ENCODE measurements around the gene ASB13.

Gene ASB13

GRCh38 chr10:5608608-5609220 is 57.7 kb downstream of the ASB13 start (continued):
- TF ChIP-seq, protein P1, sequence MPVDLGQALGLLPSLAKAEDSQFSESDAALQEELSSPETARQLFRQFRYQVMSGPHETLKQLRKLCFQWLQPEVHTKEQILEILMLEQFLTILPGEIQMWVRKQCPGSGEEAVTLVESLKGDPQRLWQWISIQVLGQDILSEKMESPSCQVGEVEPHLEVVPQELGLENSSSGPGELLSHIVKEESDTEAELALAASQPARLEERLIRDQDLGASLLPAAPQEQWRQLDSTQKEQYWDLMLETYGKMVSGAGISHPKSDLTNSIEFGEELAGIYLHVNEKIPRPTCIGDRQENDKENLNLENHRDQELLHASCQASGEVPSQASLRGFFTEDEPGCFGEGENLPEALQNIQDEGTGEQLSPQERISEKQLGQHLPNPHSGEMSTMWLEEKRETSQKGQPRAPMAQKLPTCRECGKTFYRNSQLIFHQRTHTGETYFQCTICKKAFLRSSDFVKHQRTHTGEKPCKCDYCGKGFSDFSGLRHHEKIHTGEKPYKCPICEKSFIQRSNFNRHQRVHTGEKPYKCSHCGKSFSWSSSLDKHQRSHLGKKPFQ (tag by site-specific recombination; IDR thresholded peaks at IDR 0.05): no peak
- TF ChIP-seq ZNF19 (tag by site-specific recombination; IDR thresholded peaks at IDR 0.05; ENCODE audit: low read depth) (no peak), ZBTB49 (tag by site-specific recombination; IDR thresholded peaks at IDR 0.05; ENCODE audit: low read depth) (no peak)

GRCh38 chr10:5607594-5607993 is 58.8 kb downstream of the ASB13 start:
- ChIA-PET POLR2A (no interaction called here), CTCF (no interaction called here)
- Histone ChIP-seq H3K9me3 (ENCODE audit: control insufficient read depth, insufficient read depth, low read depth, low read length) (no peaks in the 10 kb centered on the region), H3K4me1 (ENCODE audit: control insufficient read depth, insufficient read depth, low read length) (no peaks in the 10 kb centered on the region), H3K27ac (ENCODE audit: extremely low read depth, low read depth, low read length) (no peak overlapping the region), H3K36me3 (ENCODE audit: control insufficient read depth in 2 of 2, insufficient read depth in 1 of 2, low read length in 2 of 2) (no peaks in the 10 kb centered on the region), H3K4me3 (ENCODE audit: low read depth, low read length) (no peak overlapping the region)
- TF ChIP-seq KLF1 (tag by site-specific recombination; IDR thresholded peaks at IDR 0.05): no peak
- no peak for TF ChIP-seq ZNF660 (tag by site-specific recombination; IDR thresholded peaks at IDR 0.05)
- no peak for TF ChIP-seq CTCF (tag by site-specific recombination; IDR thresholded peaks at IDR 0.05)
- no peak for TF ChIP-seq TRIM28 (IDR thresholded peaks at IDR 0.05; ENCODE audit: borderline replicate concordance, low read length)
- no peak for TF ChIP-seq ZNF658 (tag by site-specific recombination; IDR thresholded peaks at IDR 0.05)
- TF ChIP-seq ZNF302 (tag by site-specific recombination; IDR thresholded peaks at IDR 0.05; ENCODE audit: low read depth): no peak
- TF ChIP-seq SETDB1 (IDR thresholded peaks at IDR 0.05; ENCODE audit: insufficient read length, low read length): no peak
- TF ChIP-seq ZNF169 (tag by site-specific recombination; IDR thresholded peaks at IDR 0.05): no peak
- TF ChIP-seq ZEB2 (tag by site-specific recombination; IDR thresholded peaks at IDR 0.05): no peak
- TF ChIP-seq ZNF174 (tag by site-specific recombination; IDR thresholded peaks at IDR 0.05): no peak
- TF ChIP-seq ZNF776 (tag by site-specific recombination; IDR thresholded peaks at IDR 0.05; ENCODE audit: borderline replicate concordance): no peak
- no peak for TF ChIP-seq SP2 (tag by site-specific recombination; IDR thresholded peaks at IDR 0.05)
- no peak for TF ChIP-seq ZNF175 (tag by site-specific recombination; IDR thresholded peaks at IDR 0.05)
- TF ChIP-seq, protein P2, sequence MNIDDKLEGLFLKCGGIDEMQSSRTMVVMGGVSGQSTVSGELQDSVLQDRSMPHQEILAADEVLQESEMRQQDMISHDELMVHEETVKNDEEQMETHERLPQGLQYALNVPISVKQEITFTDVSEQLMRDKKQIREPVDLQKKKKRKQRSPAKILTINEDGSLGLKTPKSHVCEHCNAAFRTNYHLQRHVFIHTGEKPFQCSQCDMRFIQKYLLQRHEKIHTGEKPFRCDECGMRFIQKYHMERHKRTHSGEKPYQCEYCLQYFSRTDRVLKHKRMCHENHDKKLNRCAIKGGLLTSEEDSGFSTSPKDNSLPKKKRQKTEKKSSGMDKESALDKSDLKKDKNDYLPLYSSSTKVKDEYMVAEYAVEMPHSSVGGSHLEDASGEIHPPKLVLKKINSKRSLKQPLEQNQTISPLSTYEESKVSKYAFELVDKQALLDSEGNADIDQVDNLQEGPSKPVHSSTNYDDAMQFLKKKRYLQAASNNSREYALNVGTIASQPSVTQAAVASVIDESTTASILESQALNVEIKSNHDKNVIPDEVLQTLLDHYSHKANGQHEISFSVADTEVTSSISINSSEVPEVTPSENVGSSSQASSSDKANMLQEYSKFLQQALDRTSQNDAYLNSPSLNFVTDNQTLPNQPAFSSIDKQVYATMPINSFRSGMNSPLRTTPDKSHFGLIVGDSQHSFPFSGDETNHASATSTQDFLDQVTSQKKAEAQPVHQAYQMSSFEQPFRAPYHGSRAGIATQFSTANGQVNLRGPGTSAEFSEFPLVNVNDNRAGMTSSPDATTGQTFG (tag by site-specific recombination; IDR thresholded peaks at IDR 0.05; ENCODE audit: borderline replicate concordance): no peak
- no peak for TF ChIP-seq BCL11A (tag by site-specific recombination; IDR thresholded peaks at IDR 0.05; ENCODE audit: low read depth)
- TF ChIP-seq HOXA7 (CRISPR knock-in tag; IDR thresholded peaks at IDR 0.05; ENCODE audit: borderline replicate concordance): no peak
- TF ChIP-seq PRDM2 (tag by site-specific recombination; IDR thresholded peaks at IDR 0.05; ENCODE audit: borderline replicate concordance): no peak

Measured in HEK293 (cell line).